ENCODE measurements around the gene PSMC4.
"Not testable (repeated sequence)": the region's sequence is repeated elsewhere in the genome, so short reads cannot be mapped to it uniquely, and the experiment has no call there.

Gene PSMC4

GRCh38 chr19:39949026-39949747 lies 21.8 kb upstream of the PSMC4 start:
- no peak for DNase-seq

GRCh38 chr19:39951065-39951650 lies 19.8 kb upstream of the PSMC4 start:
- no peak for DNase-seq

GRCh38 chr19:39951686-39952085 lies 19.3 kb upstream of the PSMC4 start:
- no peak for DNase-seq

GRCh38 chr19:39953915-39954314 lies 17.1 kb upstream of the PSMC4 start:
- no peak for DNase-seq

GRCh38 chr19:39957886-39958285 lies 13.1 kb upstream of the PSMC4 start:
- not testable (repeated sequence) for DNase-seq

- DNase-seq = not testable (repeated sequence)
These were observed 12.0 kb upstream of the PSMC4 start for GRCh38 chr19:39958942-39959341.

GRCh38 chr19:39959407-39959806 lies 11.6 kb upstream of the PSMC4 start:
- DNase-seq = not testable (repeated sequence)

- no peak for DNase-seq
These were observed 7.1 kb upstream of the PSMC4 start for GRCh38 chr19:39963898-39964297.

- DNase-seq = no peak
These were observed 4.3 kb upstream of the PSMC4 start for GRCh38 chr19:39966617-39967016.

GRCh38 chr19:39967561-39967960 lies 3.4 kb upstream of the PSMC4 start:
- DNase-seq = no peak

- no peak for DNase-seq
These were observed 2.2 kb upstream of the PSMC4 start for GRCh38 chr19:39968789-39969188.

- peak; percentile 15 for DNase-seq
These were observed 1.7 kb upstream of the PSMC4 start for GRCh38 chr19:39969266-39969665.

GRCh38 chr19:39969681-39970424 lies 1.1 kb upstream of the PSMC4 start:
- DNase-seq = no peak

- DNase-seq = no peak
These were observed 615 bp upstream of the PSMC4 start for GRCh38 chr19:39970425-39970674.

GRCh38 chr19:39971380-39972035 lies 543 bp downstream of the PSMC4 start:
- no peak for DNase-seq

GRCh38 chr19:39974377-39975155 lies 3.6 kb downstream of the PSMC4 start:
- no peak for DNase-seq

- no peak for DNase-seq
These were observed 11.9 kb downstream of the PSMC4 start for GRCh38 chr19:39982883-39983282.

- no peak for DNase-seq
These were observed 12.8 kb downstream of the PSMC4 start for GRCh38 chr19:39983695-39984300.

- no peak for DNase-seq
These were observed 15.7 kb downstream of the PSMC4 start for GRCh38 chr19:39986643-39987042.

GRCh38 chr19:39987167-39987566 lies 16.2 kb downstream of the PSMC4 start:
- no peak for DNase-seq

GRCh38 chr19:39987596-39987995 lies 16.6 kb downstream of the PSMC4 start:
- DNase-seq = no peak

GRCh38 chr19:39993605-39994004 lies 22.6 kb downstream of the PSMC4 start:
- DNase-seq = no peak

GRCh38 chr19:39994361-39994760 lies 23.4 kb downstream of the PSMC4 start:
- DNase-seq = no peak

Data from NCI-H2171 treated with DMSO at 0.1 percent for 48 hours (cell line).